DMS 273 treated with DMSO at 0.1 percent for 48 hours (cell line): Measurements from ENCODE around the gene WNT3A.

ENCODE experiments used
- DNase-seq: peaks from one replicate; lab custom pipeline; 2025; lab: John Stamatoyannopoulos, UW

Gene WNT3A

GRCh38 chr1:228031276-228031995, 24.6 kb downstream of the WNT3A start:
- no peak for DNase-seq

GRCh38 chr1:228032041-228032440, 25.2 kb downstream of the WNT3A start:
- no peak for DNase-seq

- DNase-seq = no peak
These were observed 26.6 kb downstream of the WNT3A start for GRCh38 chr1:228033376-228033775.

GRCh38 chr1:228034954-228035837, 28.4 kb downstream of the WNT3A start:
- no peak for DNase-seq

GRCh38 chr1:228035844-228036243, 29.0 kb downstream of the WNT3A start:
- no peak for DNase-seq

GRCh38 chr1:228036701-228037231, 30.0 kb downstream of the WNT3A start:
- no peak for DNase-seq

GRCh38 chr1:228037401-228038386, 30.9 kb downstream of the WNT3A start:
- no peak for DNase-seq

- no peak for DNase-seq
These were observed 31.7 kb downstream of the WNT3A start for GRCh38 chr1:228038387-228039005.

- no peak for DNase-seq
These were observed 32.5 kb downstream of the WNT3A start for GRCh38 chr1:228039006-228039903.

- DNase-seq = no peak
These were observed 33.2 kb downstream of the WNT3A start for GRCh38 chr1:228039986-228040385.

- DNase-seq = no peak
These were observed 34.5 kb downstream of the WNT3A start for GRCh38 chr1:228041316-228041715.

GRCh38 chr1:228042508-228042907, 35.7 kb downstream of the WNT3A start:
- DNase-seq = no peak

- DNase-seq = no peak
These were observed 36.6 kb downstream of the WNT3A start for GRCh38 chr1:228043281-228043848.

GRCh38 chr1:228044961-228045360, 38.2 kb downstream of the WNT3A start:
- no peak for DNase-seq

- no peak for DNase-seq
These were observed 38.6 kb downstream of the WNT3A start for GRCh38 chr1:228045405-228045804.

- DNase-seq = no peak
These were observed 39.1 kb downstream of the WNT3A start for GRCh38 chr1:228045871-228046270.

GRCh38 chr1:228046421-228047182, 39.8 kb downstream of the WNT3A start:
- no peak for DNase-seq

GRCh38 chr1:228047183-228047466, 40.3 kb downstream of the WNT3A start:
- no peak for DNase-seq

- DNase-seq = no peak
These were observed 41.3 kb downstream of the WNT3A start for GRCh38 chr1:228048120-228048519.
